HEK293 (cell line): ENCODE data around the gene SPAG5.

ENCODE experiments used
- PBX3 ChIP-seq: sonication (generic); formaldehyde crosslinking; IDR thresholded peaks from 2 replicates; pipeline ENCODE4 v1.8.1; 2022; ENCODE audit warnings: mild to moderate bottlenecking, moderate library complexity, missing genetic modification reagents
- ZBTB11 ChIP-seq: fragments of 450-650 bp; formaldehyde crosslinking; conservative IDR thresholded peaks from 2 replicates; pipeline ENCODE4 v1.5.1; 2016; ENCODE audit warnings: low read depth, missing biosample characterization, missing genetic modification characterization
- ZBTB17 ChIP-seq: fragments of 450-650 bp; formaldehyde crosslinking; IDR thresholded peaks from 2 replicates; pipeline ENCODE4 v1.5.1; 2016; ENCODE audit warnings: missing biosample characterization, missing genetic modification characterization
- ZBTB8A ChIP-seq: fragments of 450-650 bp; formaldehyde crosslinking; IDR thresholded peaks from 2 replicates; pipeline ENCODE4 v1.5.1; 2016; ENCODE audit warnings: missing biosample characterization, missing genetic modification characterization
- ZNF146 ChIP-seq: fragments of 450-650 bp; formaldehyde crosslinking; IDR thresholded peaks from 2 replicates; pipeline ENCODE4 v1.5.1; 2016; ENCODE audit warnings: missing biosample characterization, missing genetic modification characterization
- ZNF24 ChIP-seq: fragments of 450-650 bp; formaldehyde crosslinking; IDR thresholded peaks from 2 replicates; pipeline ENCODE4 v1.5.1; 2016; ENCODE audit warnings: missing biosample characterization, missing genetic modification characterization
- ZNF404 ChIP-seq: fragments of 450-650 bp; formaldehyde crosslinking; IDR thresholded peaks from 2 replicates; pipeline ENCODE4 v1.5.1; 2017; ENCODE audit warnings: missing biosample characterization, missing genetic modification characterization
- ZNF624 ChIP-seq: fragments of 450-650 bp; formaldehyde crosslinking; IDR thresholded peaks from 2 replicates; pipeline ENCODE4 v1.5.1; 2017; ENCODE audit warnings: missing biosample characterization, missing genetic modification characterization
- ZNF830 ChIP-seq: fragments of 450-650 bp; IDR thresholded peaks from 2 replicates; pipeline ENCODE4 v1.5.0; 2018; ENCODE audit warnings: missing biosample characterization, missing genetic modification characterization, low read depth, mild to moderate bottlenecking, moderate library complexity
- ZSCAN30 ChIP-seq: fragments of 450-650 bp; IDR thresholded peaks from 2 replicates; pipeline ENCODE4 v1.5.1; 2018; ENCODE audit warnings: missing biosample characterization, mild to moderate bottlenecking, missing genetic modification characterization, moderate library complexity
- TF ChIP-seq, protein P1 (sequence below): fragments of 450-650 bp; formaldehyde crosslinking; IDR thresholded peaks from 2 replicates; pipeline ENCODE4 v1.5.1; 2016; ENCODE audit warnings: missing biosample characterization, missing genetic modification characterization
- TF ChIP-seq, protein P2 (sequence below): fragments of 450-650 bp; formaldehyde crosslinking; IDR thresholded peaks from 2 replicates; pipeline ENCODE4 v1.5.1; 2016; ENCODE audit warnings: missing biosample characterization, missing genetic modification characterization

DNA sequence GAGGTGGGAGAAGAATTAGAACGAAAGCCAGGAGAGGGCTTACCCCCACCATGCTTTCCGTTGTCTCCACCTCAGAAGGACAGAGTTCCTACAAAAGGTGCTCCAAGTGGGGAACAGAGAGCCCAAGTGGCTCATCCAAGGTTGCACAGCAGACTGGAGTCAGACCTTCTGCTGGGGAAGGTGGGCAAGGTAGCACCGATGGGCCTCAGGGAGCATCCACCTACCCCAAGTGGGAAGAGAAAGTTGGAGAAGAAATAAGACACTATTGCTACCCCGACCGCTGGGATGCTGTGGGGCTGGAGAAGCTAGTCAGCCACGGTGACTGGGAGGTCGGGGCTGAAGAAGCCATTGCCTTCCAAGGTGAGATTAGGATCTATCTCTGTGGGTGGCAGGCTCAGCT, 67.9 kb downstream of the SPAG5 start:
- TF ChIP-seq ZBTB8A (tag by site-specific recombination) (no peak), ZNF624 (tag by site-specific recombination) (no peak), ZSCAN30 (tag by site-specific recombination) (no peak), ZNF24 (tag by site-specific recombination) (no peak), ZNF146 (tag by site-specific recombination) (no peak), ZNF830 (no peak), ZBTB11 (tag by site-specific recombination) (no peak), ZBTB17 (no peak), ZNF404 (tag by site-specific recombination) (no peak), PBX3 (CRISPR knock-in tag) (no peak)
- TF ChIP-seq, protein P1, sequence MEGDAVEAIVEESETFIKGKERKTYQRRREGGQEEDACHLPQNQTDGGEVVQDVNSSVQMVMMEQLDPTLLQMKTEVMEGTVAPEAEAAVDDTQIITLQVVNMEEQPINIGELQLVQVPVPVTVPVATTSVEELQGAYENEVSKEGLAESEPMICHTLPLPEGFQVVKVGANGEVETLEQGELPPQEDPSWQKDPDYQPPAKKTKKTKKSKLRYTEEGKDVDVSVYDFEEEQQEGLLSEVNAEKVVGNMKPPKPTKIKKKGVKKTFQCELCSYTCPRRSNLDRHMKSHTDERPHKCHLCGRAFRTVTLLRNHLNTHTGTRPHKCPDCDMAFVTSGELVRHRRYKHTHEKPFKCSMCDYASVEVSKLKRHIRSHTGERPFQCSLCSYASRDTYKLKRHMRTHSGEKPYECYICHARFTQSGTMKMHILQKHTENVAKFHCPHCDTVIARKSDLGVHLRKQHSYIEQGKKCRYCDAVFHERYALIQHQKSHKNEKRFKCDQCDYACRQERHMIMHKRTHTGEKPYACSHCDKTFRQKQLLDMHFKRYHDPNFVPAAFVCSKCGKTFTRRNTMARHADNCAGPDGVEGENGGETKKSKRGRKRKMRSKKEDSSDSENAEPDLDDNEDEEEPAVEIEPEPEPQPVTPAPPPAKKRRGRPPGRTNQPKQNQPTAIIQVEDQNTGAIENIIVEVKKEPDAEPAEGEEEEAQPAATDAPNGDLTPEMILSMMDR (tag by site-specific recombination): no peak
- TF ChIP-seq, protein P2, sequence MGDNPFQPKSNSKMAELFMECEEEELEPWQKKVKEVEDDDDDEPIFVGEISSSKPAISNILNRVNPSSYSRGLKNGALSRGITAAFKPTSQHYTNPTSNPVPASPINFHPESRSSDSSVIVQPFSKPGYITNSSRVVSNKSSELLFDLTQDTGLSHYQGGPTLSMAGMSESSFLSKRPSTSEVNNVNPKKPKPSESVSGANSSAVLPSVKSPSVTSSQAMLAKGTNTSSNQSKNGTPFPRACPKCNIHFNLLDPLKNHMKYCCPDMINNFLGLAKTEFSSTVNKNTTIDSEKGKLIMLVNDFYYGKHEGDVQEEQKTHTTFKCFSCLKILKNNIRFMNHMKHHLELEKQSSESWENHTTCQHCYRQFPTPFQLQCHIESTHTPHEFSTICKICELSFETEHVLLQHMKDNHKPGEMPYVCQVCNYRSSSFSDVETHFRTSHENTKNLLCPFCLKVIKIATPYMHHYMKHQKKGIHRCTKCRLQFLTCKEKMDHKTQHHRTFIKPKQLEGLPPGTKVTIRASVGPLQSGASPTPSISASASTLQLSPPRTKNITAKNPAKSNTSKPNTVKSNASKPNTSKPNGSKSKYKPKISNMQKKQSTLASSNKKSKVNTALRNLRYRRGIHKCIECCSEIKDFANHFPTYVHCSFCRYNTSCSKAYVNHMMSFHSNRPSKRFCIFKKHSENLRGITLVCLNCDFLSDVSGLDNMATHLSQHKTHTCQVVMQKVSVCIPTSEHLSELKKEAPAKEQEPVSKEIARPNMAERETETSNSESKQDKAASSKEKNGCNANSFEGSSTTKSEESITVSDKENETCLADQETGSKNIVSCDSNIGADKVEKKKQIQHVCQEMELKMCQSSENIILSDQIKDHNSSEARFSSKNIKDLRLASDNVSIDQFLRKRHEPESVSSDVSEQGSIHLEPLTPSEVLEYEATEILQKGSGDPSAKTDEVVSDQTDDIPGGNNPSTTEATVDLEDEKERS (tag by site-specific recombination): no peak
